ENCODE results near the gene TAF1.

Gene TAF1

GRCh38 chrX:71464968-71465367 is 98.8 kb downstream of the TAF1 start:
- no peak for ATAC-seq
- TF ChIP-seq GLIS3 (CRISPR knock-in tag; IDR thresholded peaks at IDR 0.05), result no peak
- TF ChIP-seq TSHZ2 (CRISPR knock-in tag; IDR thresholded peaks at IDR 0.05), result no peak
- no peak for TF ChIP-seq TCF4 (CRISPR knock-in tag; IDR thresholded peaks at IDR 0.05; ENCODE audit: borderline replicate concordance)
- TF ChIP-seq ZFP3 (CRISPR knock-in tag; IDR thresholded peaks at IDR 0.05), result no peak
- no peak for TF ChIP-seq ESRRG (CRISPR knock-in tag; IDR thresholded peaks at IDR 0.05)
- TF ChIP-seq ISL1 (CRISPR knock-in tag; IDR thresholded peaks at IDR 0.05), result no peak
- no peak for TF ChIP-seq CSRNP3 (CRISPR knock-in tag; IDR thresholded peaks at IDR 0.05)
- no peak for TF ChIP-seq ARNTL (CRISPR knock-in tag; IDR thresholded peaks at IDR 0.05; ENCODE audit: borderline replicate concordance, low read depth)
- TF ChIP-seq SNAI2 (CRISPR knock-in tag; IDR thresholded peaks at IDR 0.05), result no peak
- no peak for TF ChIP-seq BACH2 (CRISPR knock-in tag; IDR thresholded peaks at IDR 0.05; ENCODE audit: borderline replicate concordance)
- no peak for TF ChIP-seq ZNF8 (CRISPR knock-in tag; IDR thresholded peaks at IDR 0.05)

GRCh38 chrX:71466979-71467523 is 100.9 kb downstream of the TAF1 start:
- ATAC-seq, result no peak

DNA sequence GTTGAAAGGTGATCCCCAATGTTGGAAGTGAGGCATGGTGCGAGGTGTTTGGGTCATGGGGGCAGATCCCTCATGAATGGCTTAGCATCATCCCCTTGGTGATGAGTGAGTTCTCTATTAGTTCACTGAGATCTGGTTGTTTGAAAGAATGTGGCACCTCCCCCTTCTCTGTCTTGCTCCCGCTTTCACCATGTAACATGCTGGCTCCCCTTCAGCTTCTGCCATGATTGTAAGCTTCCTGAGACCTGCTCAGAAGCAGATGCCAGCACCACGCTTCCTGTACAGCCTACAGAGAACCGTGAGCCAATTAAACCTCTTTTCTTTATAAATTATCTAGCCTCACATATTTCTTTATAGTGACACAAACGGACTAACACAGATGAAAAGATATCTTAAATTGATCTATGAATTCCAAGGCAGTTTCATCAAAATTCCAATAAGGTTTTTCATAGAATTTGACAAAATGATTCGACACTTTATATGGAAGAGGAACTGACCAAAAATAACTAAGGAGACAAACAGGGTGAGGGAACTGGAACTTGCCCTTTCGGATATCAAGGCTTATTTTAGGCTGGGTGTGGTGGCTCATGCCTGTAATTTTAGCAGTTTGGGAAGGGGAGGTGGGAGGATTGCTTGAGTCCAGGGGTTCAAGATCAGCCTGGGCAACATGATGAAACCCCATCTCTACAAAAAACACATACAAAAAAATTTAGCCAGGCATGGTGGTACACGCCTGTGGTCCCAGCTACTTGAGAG is 109.8 kb downstream of the TAF1 start:
- TF ChIP-seq ISL1 (CRISPR knock-in tag; IDR thresholded peaks at IDR 0.05), result no peak
- no peak for TF ChIP-seq RARB (CRISPR knock-in tag; IDR thresholded peaks at IDR 0.05)
- no peak for ATAC-seq

More at GRCh38 chrX:71466979-71467523, 100.9 kb downstream of the TAF1 start:
- TF ChIP-seq CSDC2 (CRISPR knock-in tag; IDR thresholded peaks at IDR 0.05), result no peak
- TF ChIP-seq CSRNP3 (CRISPR knock-in tag; IDR thresholded peaks at IDR 0.05), result no peak

- no peak for ATAC-seq
- no peak for TF ChIP-seq ZNF565 (CRISPR knock-in tag; conservative IDR thresholded peaks at IDR 0.05; ENCODE audit: low read depth)
- no peak for TF ChIP-seq ZC3H10 (CRISPR knock-in tag; IDR thresholded peaks at IDR 0.05)
- TF ChIP-seq TOX (CRISPR knock-in tag; IDR thresholded peaks at IDR 0.05; ENCODE audit: borderline replicate concordance), result no peak
- no peak for TF ChIP-seq ESRRG (CRISPR knock-in tag; IDR thresholded peaks at IDR 0.05)
- no peak for TF ChIP-seq BACH2 (CRISPR knock-in tag; IDR thresholded peaks at IDR 0.05; ENCODE audit: borderline replicate concordance)
- TF ChIP-seq ZFP30 (CRISPR knock-in tag; IDR thresholded peaks at IDR 0.05), result no peak
- no peak for TF ChIP-seq RARB (CRISPR knock-in tag; IDR thresholded peaks at IDR 0.05)
- TF ChIP-seq, protein P1, sequence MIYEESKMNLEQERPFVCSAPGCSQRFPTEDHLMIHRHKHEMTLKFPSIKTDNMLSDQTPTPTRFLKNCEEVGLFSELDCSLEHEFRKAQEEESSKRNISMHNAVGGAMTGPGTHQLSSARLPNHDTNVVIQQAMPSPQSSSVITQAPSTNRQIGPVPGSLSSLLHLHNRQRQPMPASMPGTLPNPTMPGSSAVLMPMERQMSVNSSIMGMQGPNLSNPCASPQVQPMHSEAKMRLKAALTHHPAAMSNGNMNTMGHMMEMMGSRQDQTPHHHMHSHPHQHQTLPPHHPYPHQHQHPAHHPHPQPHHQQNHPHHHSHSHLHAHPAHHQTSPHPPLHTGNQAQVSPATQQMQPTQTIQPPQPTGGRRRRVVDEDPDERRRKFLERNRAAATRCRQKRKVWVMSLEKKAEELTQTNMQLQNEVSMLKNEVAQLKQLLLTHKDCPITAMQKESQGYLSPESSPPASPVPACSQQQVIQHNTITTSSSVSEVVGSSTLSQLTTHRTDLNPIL (CRISPR knock-in tag; IDR thresholded peaks at IDR 0.05; ENCODE audit: low read depth), result no peak
- TF ChIP-seq ZFP3 (CRISPR knock-in tag; IDR thresholded peaks at IDR 0.05), result no peak
- no peak for TF ChIP-seq ZNF8 (CRISPR knock-in tag; IDR thresholded peaks at IDR 0.05)
- TF ChIP-seq ISL1 (CRISPR knock-in tag; IDR thresholded peaks at IDR 0.05), result no peak
- no peak for TF ChIP-seq TCF4 (CRISPR knock-in tag; IDR thresholded peaks at IDR 0.05; ENCODE audit: borderline replicate concordance)
- TF ChIP-seq TSHZ2 (CRISPR knock-in tag; IDR thresholded peaks at IDR 0.05), result no peak
- no peak for TF ChIP-seq ZNF70 (CRISPR knock-in tag; IDR thresholded peaks at IDR 0.05)
Observed at GRCh38 chrX:71482228-71482958, 116.2 kb downstream of the TAF1 start.

Measured in SK-N-SH treated with all-trans-retinoic acid at 6 μM for 48 hours (cell line).